Measurements from ENCODE around the gene KRTAP5-6. TPM values are rescaled to one million over a fixed set of nuclear protein-coding genes. Genes with fewer than 3 reads are reported as not detected.

The KRTAP5-6 gene
- total and polyA plus RNA-seq, 12 donors: not detected

GRCh38 chr11:1728301-1728700 is 31.3 kb downstream of the KRTAP5-6 start:
- no peak overlapping the region for H3K27ac ChIP-seq
- DNase-seq: no peak
- no peaks in the 10 kb centered on the region for H3K36me3 ChIP-seq
- ATAC-seq: no peak
- H3K4me1 ChIP-seq: no peaks in the 10 kb centered on the region
- intact Hi-C loops (cut with DNase I): no loop called here
- no peak overlapping the region for H3K4me3 ChIP-seq
- no peak for TF ChIP-seq CTCF (IDR thresholded peaks at IDR 0.05)
- no peaks in the 10 kb centered on the region for H3K9me3 ChIP-seq
- 54 to 56% methylated on average over 4 of the region's 4 CpGs for WGBS, 2 donors
- H3K27me3 ChIP-seq: peaks cover 0 to 73% (median 56%) of the 10 kb centered on the region in 7 donors

GRCh38 chr11:1728931-1729691 is 32.1 kb downstream of the KRTAP5-6 start:
- no peaks in the 10 kb centered on the region for H3K9me3 ChIP-seq
- TF ChIP-seq CTCF (IDR thresholded peaks at IDR 0.05): no peak
- H3K27ac ChIP-seq: no peak overlapping the region
- peaks cover 0 to 79% (median 61%) of the 10 kb centered on the region in 7 donors for H3K27me3 ChIP-seq
- intact Hi-C loops (cut with DNase I): no loop called here
- no peak for DNase-seq
- H3K4me1 ChIP-seq: no peaks in the 10 kb centered on the region
- ATAC-seq: peak in 1 of 8 donors; percentile 26
- no peaks in the 10 kb centered on the region for H3K36me3 ChIP-seq
- H3K4me3 ChIP-seq: no peak overlapping the region
- 80 to 85% methylated on average over 25 of the region's 25 CpGs for WGBS, 2 donors

GRCh38 chr11:1729692-1730011 is 32.7 kb downstream of the KRTAP5-6 start:
- H3K27me3 ChIP-seq: peaks cover 3 to 81% (median 65%) of the 10 kb centered on the region in 7 donors
- ATAC-seq (no peak), DNase-seq (no peak)
- intact Hi-C loops (cut with DNase I): no loop called here
- H3K27ac ChIP-seq: no peak overlapping the region
- H3K9me3 ChIP-seq: no peaks in the 10 kb centered on the region
- 79 to 84% methylated on average over 9 of the region's 9 CpGs for WGBS, 2 donors
- H3K4me1 ChIP-seq: no peaks in the 10 kb centered on the region
- no peak for TF ChIP-seq CTCF (IDR thresholded peaks at IDR 0.05)
- H3K36me3 ChIP-seq: no peaks in the 10 kb centered on the region
- no peak overlapping the region for H3K4me3 ChIP-seq

- no peak for DNase-seq
- H3K36me3 ChIP-seq: no peaks in the 10 kb centered on the region
- no peak for ATAC-seq
- WGBS, 2 donors: 62 to 66% methylated on average over 11 of the region's 11 CpGs
- H3K9me3 ChIP-seq: no peaks in the 10 kb centered on the region
- no peak for TF ChIP-seq CTCF (IDR thresholded peaks at IDR 0.05)
- no peaks in the 10 kb centered on the region for H3K4me1 ChIP-seq
- no peak overlapping the region for H3K27ac ChIP-seq
- intact Hi-C loops (cut with DNase I): no loop called here
- peaks cover 5 to 81% (median 70%) of the 10 kb centered on the region in 7 donors for H3K27me3 ChIP-seq
- no peak overlapping the region for H3K4me3 ChIP-seq
These were observed 33.1 kb downstream of the KRTAP5-6 start for GRCh38 chr11:1730059-1730629.
